OCI-LY1 (cell line): Measurements from ENCODE around the gene CLIP2.

ENCODE experiments used
- EZH2 ChIP-seq: fragments of 200-600 bp; sonication (generic), shearing (Covaris generic); IDR thresholded peaks from 2 replicates; pipeline ENCODE4 v1.8.0; 2017; ENCODE audit warnings: borderline replicate concordance, mixed run types, mild to moderate bottlenecking, antibody characterized with exemption, low read length, moderate library complexity, mixed read lengths
- TF ChIP-seq, protein P1 (sequence below): fragments of 200-600 bp; sonication (generic), shearing (Covaris generic); IDR thresholded peaks from 2 replicates; pipeline ENCODE4 v1.5.1; 2017; ENCODE audit warnings: mild to moderate bottlenecking, antibody characterized with exemption, low read length, moderate library complexity, mixed read lengths

DNA sequence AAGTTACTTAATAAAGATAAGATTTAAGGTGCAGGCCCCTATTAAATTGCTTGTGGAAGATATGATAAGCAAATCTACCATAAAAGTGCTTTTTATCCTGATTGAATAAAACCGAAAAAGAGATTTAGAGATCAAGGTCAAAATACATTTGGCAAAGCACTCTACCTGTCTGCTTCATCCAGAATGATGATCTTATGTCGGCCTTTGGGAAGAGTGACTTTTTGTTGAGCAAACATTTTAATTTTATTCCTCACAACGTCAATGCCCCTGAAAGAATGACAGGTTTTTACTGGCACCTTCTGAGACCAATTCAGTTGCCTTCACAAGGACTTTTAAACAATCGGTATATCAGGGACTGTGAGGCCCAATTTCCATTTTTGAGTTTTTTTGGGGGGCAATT, 42.7 kb upstream of the CLIP2 start:
- TF ChIP-seq, protein P1, sequence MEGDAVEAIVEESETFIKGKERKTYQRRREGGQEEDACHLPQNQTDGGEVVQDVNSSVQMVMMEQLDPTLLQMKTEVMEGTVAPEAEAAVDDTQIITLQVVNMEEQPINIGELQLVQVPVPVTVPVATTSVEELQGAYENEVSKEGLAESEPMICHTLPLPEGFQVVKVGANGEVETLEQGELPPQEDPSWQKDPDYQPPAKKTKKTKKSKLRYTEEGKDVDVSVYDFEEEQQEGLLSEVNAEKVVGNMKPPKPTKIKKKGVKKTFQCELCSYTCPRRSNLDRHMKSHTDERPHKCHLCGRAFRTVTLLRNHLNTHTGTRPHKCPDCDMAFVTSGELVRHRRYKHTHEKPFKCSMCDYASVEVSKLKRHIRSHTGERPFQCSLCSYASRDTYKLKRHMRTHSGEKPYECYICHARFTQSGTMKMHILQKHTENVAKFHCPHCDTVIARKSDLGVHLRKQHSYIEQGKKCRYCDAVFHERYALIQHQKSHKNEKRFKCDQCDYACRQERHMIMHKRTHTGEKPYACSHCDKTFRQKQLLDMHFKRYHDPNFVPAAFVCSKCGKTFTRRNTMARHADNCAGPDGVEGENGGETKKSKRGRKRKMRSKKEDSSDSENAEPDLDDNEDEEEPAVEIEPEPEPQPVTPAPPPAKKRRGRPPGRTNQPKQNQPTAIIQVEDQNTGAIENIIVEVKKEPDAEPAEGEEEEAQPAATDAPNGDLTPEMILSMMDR = no peak
- TF ChIP-seq EZH2 = no peak
